CD14-positive monocyte (primary cell): ENCODE results near the gene CYP27C1. TPM values are rescaled to one million over a fixed set of nuclear protein-coding genes. Genes with fewer than 3 reads are reported as not detected.
"Not testable (repeated sequence)": the region's sequence is repeated elsewhere in the genome, so short reads cannot be mapped to it uniquely, and the experiment has no call there.

Source experiments
- DNase-seq, 3 donors: peaks; one replicate each; pipeline ENCODE4 v3.0.0-alpha.2; 2011 to 2022
- H2AFZ ChIP-seq: 2 replicates; pipeline ENCODE4 v1.6.0; 2012; ENCODE audit warnings: mild to moderate bottlenecking, low read depth, low read length, inconsistent platforms; ENCODE audit not compliant: insufficient read depth, poor library complexity, severe bottlenecking
- H3K27ac ChIP-seq, 2 donors: 1 replicate in 1 of 2; 2 replicates in 1 of 2; pipeline ENCODE4 v1.5.1; 2012 to 2013; ENCODE audit warnings: low read length in 2 of 2, control low read depth in 1 of 2, inconsistent platforms in 1 of 2, low read depth in 1 of 2, mild to moderate bottlenecking in 1 of 2
- H3K27me3 ChIP-seq, 2 donors: one replicate each; pipeline versions ENCODE4 v1.6.0 to v1.6.1; 2011 to 2013; ENCODE audit warnings: low read length in 2 of 2; ENCODE audit not compliant: control insufficient read depth in 2 of 2, insufficient read depth in 2 of 2
- H3K36me3 ChIP-seq, 2 donors: replicated peaks in 1 of 2; 1 replicate in 1 of 2; 2 replicates in 1 of 2; pipeline versions ENCODE4 v1.5.1 to v1.6.1; 2012 to 2013; ENCODE audit warnings: low read length in 2 of 2, control low read depth in 1 of 2, inconsistent platforms in 1 of 2, mild to moderate bottlenecking in 1 of 2; ENCODE audit not compliant: insufficient read depth in 2 of 2, control insufficient read depth in 1 of 2
- H3K4me1 ChIP-seq, 2 donors: 1 replicate in 1 of 2; 2 replicates in 1 of 2; pipeline versions ENCODE4 v1.5.1 to v1.6.1; 2012 to 2013; ENCODE audit warnings: low read length in 2 of 2, control low read depth in 1 of 2, inconsistent platforms in 1 of 2, mild to moderate bottlenecking in 1 of 2, moderate library complexity in 1 of 2; ENCODE audit not compliant: insufficient read depth in 2 of 2, control insufficient read depth in 1 of 2
- H3K4me2 ChIP-seq: replicated peaks from 2 replicates; pipeline ENCODE3; 2012; ENCODE audit warnings: low read length, moderate library complexity, mild to moderate bottlenecking; ENCODE audit not compliant: poor library complexity, severe bottlenecking; ENCODE audit errors: extremely low read depth
- H3K4me3 ChIP-seq, 3 experiments: fragments of 200-600 bp in 1 of 3; sonication (generic) in 1 of 3; replicated peaks in 1 of 3; 1 replicate in 2 of 3; 2 replicates in 1 of 3; pipeline ENCODE4 v1.5.1; 2011 to 2013; ENCODE audit warnings: low read length in 3 of 3, mild to moderate bottlenecking in 3 of 3, control low read depth in 2 of 3, low read depth in 2 of 3, inconsistent platforms in 1 of 3, moderate library complexity in 1 of 3
- H3K79me2 ChIP-seq: 2 replicates; pipeline ENCODE4 v1.6.0; 2012; ENCODE audit warnings: mild to moderate bottlenecking, control low read depth, inconsistent platforms, low read length, moderate library complexity; ENCODE audit not compliant: insufficient read depth
- H3K9ac ChIP-seq: 2 replicates; pipeline ENCODE4 v1.6.0; 2017; ENCODE audit warnings: low read length, mild to moderate bottlenecking; ENCODE audit not compliant: insufficient read depth, poor library complexity, severe bottlenecking
- H3K9me3 ChIP-seq, 2 donors: replicated peaks in 1 of 2; 1 replicate in 1 of 2; 2 replicates in 1 of 2; pipeline versions ENCODE4 v1.5.1 to v1.6.1; 2012 to 2013; ENCODE audit warnings: low read length in 2 of 2, control low read depth in 1 of 2; ENCODE audit not compliant: control insufficient read depth in 1 of 2, insufficient read depth in 1 of 2
- H4K20me1 ChIP-seq: 2 replicates; pipeline ENCODE4 v1.6.0; 2012; ENCODE audit warnings: mild to moderate bottlenecking, low read length, control low read depth, moderate library complexity; ENCODE audit not compliant: insufficient read depth
- H3K27ac Mint-ChIP-seq, 7 donors: one replicate each; pipeline ENCODE4 v1.8.0; 2020; ENCODE audit warnings: mild to moderate bottlenecking in 7 of 7, mixed read lengths in 7 of 7, moderate library complexity in 6 of 7, inconsistent platforms in 2 of 7
- H3K27me3 Mint-ChIP-seq, 3 donors: one replicate each; pipeline ENCODE4 v1.8.0; 2021 to 2022; ENCODE audit warnings: low read depth in 3 of 3, mild to moderate bottlenecking in 3 of 3, mixed read lengths in 3 of 3, moderate library complexity in 3 of 3, inconsistent platforms in 1 of 3
- H3K36me3 Mint-ChIP-seq, 2 donors: one replicate each; pipeline ENCODE4 v1.8.0; 2020; ENCODE audit warnings: mixed read lengths in 2 of 2, inconsistent platforms in 1 of 2, mild to moderate bottlenecking in 1 of 2
- H3K4me1 Mint-ChIP-seq: one replicate; pipeline ENCODE4 v1.8.0; 2020; ENCODE audit warnings: mild to moderate bottlenecking, mixed read lengths
- H3K4me3 Mint-ChIP-seq, 2 donors: one replicate each; pipeline ENCODE4 v1.8.0; 2020; ENCODE audit warnings: mild to moderate bottlenecking in 2 of 2, mixed read lengths in 2 of 2, moderate library complexity in 1 of 2
- H3K9me3 Mint-ChIP-seq, 7 donors: one replicate each; pipeline ENCODE4 v1.8.0; 2020 to 2022; ENCODE audit warnings: mixed read lengths in 7 of 7, mild to moderate bottlenecking in 6 of 7, moderate library complexity in 6 of 7, inconsistent platforms in 2 of 7
- CTCF ChIP-seq: fragments of 200-600 bp; IDR thresholded peaks from one replicate; pipeline ENCODE4 v1.8.0; 2022; ENCODE audit warnings: antibody characterized with exemption, mild to moderate bottlenecking
- WGBS: methylation state at CpG from one replicate; pipeline ENCODE4 v1.1.5; 2013; ENCODE audit warnings: missing lambda C conversion rate; ENCODE audit not compliant: insufficient coverage; 5-methylcytosine and 5-hydroxymethylcytosine counted together
- intact Hi-C, 2 donors: fragments of 100-400 bp; cut with micrococcal nuclease; formaldehyde crosslinking; loops; one replicate each; pipeline versions ENCODE4 v1.15.0 to v1.15.1; 2023
- polyA plus RNA-seq, 3 donors: library from polyadenylated mRNA; depleted of rRNA in 1 of 3; unstranded in 2 of 3; stranded (reverse) in 1 of 3; fragments of 300-500 nt in 2 of 3; fragments of >200 nt in 1 of 3; fragmentation: Illumina TruSeq in 2 of 3; gene quantifications; 1 replicate in 2 of 3; 2 replicates in 1 of 3; pipeline ENCODE4 v1.2.3, GENCODE V29; 2012 to 2021

The CYP27C1 gene
- polyA plus RNA-seq, 3 donors, result not detected

- H2AFZ ChIP-seq, result no peak overlapping the region
- Mint-ChIP-seq H3K36me3 (peaks cover 0 to 2% of the 10 kb centered on the region in 2 donors), H3K4me3 (no peak overlapping the region), H3K27me3 (peaks cover 3 to 6% (median 3%) of the 10 kb centered on the region in 3 donors), H3K27ac (no peak overlapping the region), H3K9me3 (peaks cover 32 to 45% (median 37%) of the 10 kb centered on the region in 7 donors), H3K4me1 (no peaks in the 10 kb centered on the region)
- H3K27me3 ChIP-seq, result no peaks in the 10 kb centered on the region
- no peaks in the 10 kb centered on the region for H3K79me2 ChIP-seq
- H4K20me1 ChIP-seq, result no peaks in the 10 kb centered on the region
- no peaks in the 10 kb centered on the region for H3K36me3 ChIP-seq
- H3K4me3 ChIP-seq, result no peak overlapping the region
- H3K9me3 ChIP-seq, result peaks cover 19 to 33% of the 10 kb centered on the region in 2 donors
- H3K4me1 ChIP-seq, result no peaks in the 10 kb centered on the region
- intact Hi-C loops, result no loop called here
- TF ChIP-seq CTCF, result no peak
- no peak overlapping the region for H3K4me2 ChIP-seq
- no CpG with 5 or more reads among the region's 1 CpG for WGBS
- no peak for DNase-seq
- no peak overlapping the region for H3K9ac ChIP-seq
- no peak overlapping the region for H3K27ac ChIP-seq
Observed at GRCh38 chr2:127239395-127239794, 19.3 kb upstream of the CYP27C1 start.

GRCh38 chr2:127237768-127238167 is 17.7 kb upstream of the CYP27C1 start:
- H3K9me3 ChIP-seq, result peaks cover 19 to 33% of the 10 kb centered on the region in 2 donors
- no CpG with 5 or more reads among the region's 2 CpGs for whole genome bisulfite sequencing
- H2AFZ ChIP-seq, H3K4me1 ChIP-seq, H3K36me3 ChIP-seq, H3K4me3 ChIP-seq, H4K20me1 ChIP-seq, H3K36me3 Mint-ChIP-seq, H3K4me3 Mint-ChIP-seq, H3K9ac ChIP-seq, H3K27ac ChIP-seq, H3K79me2 ChIP-seq, H3K27me3 ChIP-seq, H3K4me1 Mint-ChIP-seq, H3K27me3 Mint-ChIP-seq, H3K27ac Mint-ChIP-seq, intact Hi-C loops, H3K4me2 ChIP-seq, DNase-seq: not testable (repeated sequence)
- H3K9me3 Mint-ChIP-seq, result peaks cover 32 to 49% (median 41%) of the 10 kb centered on the region in 7 donors
